ENCODE measurements around the gene ABHD14A. TPM values are rescaled to one million over a fixed set of nuclear protein-coding genes. Genes with fewer than 3 reads are reported as not detected.

Gene ABHD14A
- total RNA-seq, 1 experiment from 2014 or later, result 3.8 TPM

GRCh38 chr3:52001443-52001974, 26.6 kb downstream of the ABHD14A start (continued):
- TF ChIP-seq USF2 (CRISPR knock-in tag; IDR thresholded peaks at IDR 0.05), result no peak
- TF ChIP-seq ZNF317 (CRISPR knock-in tag; IDR thresholded peaks at IDR 0.05; ENCODE audit: borderline replicate concordance, low read depth), result no peak
- no peak for TF ChIP-seq PRRX2 (CRISPR knock-in tag; IDR thresholded peaks at IDR 0.05)
- TF ChIP-seq ZNF423 (CRISPR knock-in tag; IDR thresholded peaks at IDR 0.05), result 0 out of 2 replicates have a peak, but pooled peaks have one; percentile 36
- no peak for TF ChIP-seq OVOL2 (CRISPR knock-in tag; IDR thresholded peaks at IDR 0.05; ENCODE audit: borderline replicate concordance)
- TF ChIP-seq MXD4 (CRISPR knock-in tag; IDR thresholded peaks at IDR 0.05; ENCODE audit: borderline replicate concordance), result no peak
- no peak for TF ChIP-seq ZBTB43 (CRISPR knock-in tag; IDR thresholded peaks at IDR 0.05)
- TF ChIP-seq STAT6 (CRISPR knock-in tag; conservative IDR thresholded peaks at IDR 0.05; ENCODE audit: low read depth), result no peak
- no peak for TF ChIP-seq TCF7 (CRISPR knock-in tag; IDR thresholded peaks at IDR 0.05; ENCODE audit: low read depth)

GRCh38 chr3:52002748-52003147, 27.9 kb downstream of the ABHD14A start:
- CTCF ChIA-PET, result interaction anchor here (0.6 to 8.5 kb wide), 22 partner anchors 13 to 223 kb away, joined by 3 to 382 read pairs (median 6); partner anchors contain the start of genes ABHD14A, ABHD14B, ACY1 and DUSP7

More at GRCh38 chr3:52002748-52003147, 27.9 kb downstream of the ABHD14A start:
- DNase-seq (ENCODE audit: low spot score) (no peak), ATAC-seq (no peak)
- Mint-ChIP-seq H3K4me1 (peaks cover 50% of the 10 kb centered on the region), H3K9me3 (no peaks in the 10 kb centered on the region), H3K27ac (no peak overlapping the region), H3K4me3 (no peak overlapping the region), H3K36me3 (no peaks in the 10 kb centered on the region), H3K27me3 (ENCODE audit: low read depth) (no peaks in the 10 kb centered on the region)
- TF ChIP-seq E2F4 (CRISPR knock-in tag; IDR thresholded peaks at IDR 0.05; ENCODE audit: borderline replicate concordance, low read depth), result no peak
- TF ChIP-seq ATF3 (CRISPR knock-in tag; conservative IDR thresholded peaks at IDR 0.05), result no peak
- no peak for TF ChIP-seq ATF2 (CRISPR knock-in tag; IDR thresholded peaks at IDR 0.05; ENCODE audit: borderline replicate concordance, low read depth)
- TF ChIP-seq ZBTB43 (CRISPR knock-in tag; IDR thresholded peaks at IDR 0.05), result no peak
- no peak for TF ChIP-seq IRF1 (CRISPR knock-in tag; IDR thresholded peaks at IDR 0.05)
- no peak for TF ChIP-seq USF1 (CRISPR knock-in tag; IDR thresholded peaks at IDR 0.05)
- no peak for TF ChIP-seq ZSCAN18 (CRISPR knock-in tag; IDR thresholded peaks at IDR 0.05)
- no peak for TF ChIP-seq GABPB1 (CRISPR knock-in tag; IDR thresholded peaks at IDR 0.05)
- no peak for TF ChIP-seq NR3C1 (CRISPR knock-in tag; conservative IDR thresholded peaks at IDR 0.05; ENCODE audit: low read depth)
- TF ChIP-seq JUN (CRISPR knock-in tag; IDR thresholded peaks at IDR 0.05), result no peak
- no peak for TF ChIP-seq ZMAT4 (CRISPR knock-in tag; IDR thresholded peaks at IDR 0.05)
- POLR2A ChIA-PET, result interaction anchor here (1.6 to 1.7 kb wide), 2 partner anchors 34 to 51 kb away, joined by 4 to 5 read pairs; no protein-coding TSS in a partner anchor
